ENCODE results near the gene GCLC.
A peak's percentile ranks its signal among the peaks of the same experiment; 100 is the strongest.
"Not testable (repeated sequence)": the region's sequence is repeated elsewhere in the genome, so short reads cannot be mapped to it uniquely, and the experiment has no call there.

The GCLC gene

GRCh38 chr6:53573299-53573698 lies 28.4 kb upstream of the GCLC start:
- no peaks in the 10 kb centered on the region for H3K9me3 ChIP-seq (ENCODE audit: control insufficient read depth, insufficient read depth, low read length)
- no peaks in the 10 kb centered on the region; the same call in 1 of the 2 replicates for H3K4me1 ChIP-seq (ENCODE audit: insufficient read depth, low read length)
- H3K36me3 ChIP-seq (ENCODE audit: insufficient read depth, low read length) = no peaks in the 10 kb centered on the region
- H3K9ac ChIP-seq (ENCODE audit: low read depth, low read length) = peak overlapping the region; percentile 28; the same call in 1 of the 2 replicates

GRCh38 chr6:53572379-53572778 lies 27.5 kb upstream of the GCLC start:
- not testable (repeated sequence) for H3K36me3 ChIP-seq (ENCODE audit: insufficient read depth, low read length); H3K9me3 ChIP-seq (ENCODE audit: control insufficient read depth, insufficient read depth, low read length); H3K4me1 ChIP-seq (ENCODE audit: insufficient read depth, low read length); H3K9ac ChIP-seq (ENCODE audit: low read depth, low read length)

- Histone ChIP-seq H3K9me3 (ENCODE audit: control insufficient read depth, insufficient read depth, low read length) (no peaks in the 10 kb centered on the region), H3K4me1 (ENCODE audit: insufficient read depth, low read length) (no peaks in the 10 kb centered on the region; the same call in 1 of the 2 replicates), H3K36me3 (ENCODE audit: insufficient read depth, low read length) (no peaks in the 10 kb centered on the region), H3K9ac (ENCODE audit: low read depth, low read length) (no peak overlapping the region)
Observed at GRCh38 chr6:53568776-53569616, 24.1 kb upstream of the GCLC start.

- Histone ChIP-seq H3K9ac (ENCODE audit: low read depth, low read length) (no peak overlapping the region), H3K4me1 (ENCODE audit: insufficient read depth, low read length) (no peaks in the 10 kb centered on the region), H3K36me3 (ENCODE audit: insufficient read depth, low read length) (no peaks in the 10 kb centered on the region), H3K9me3 (ENCODE audit: control insufficient read depth, insufficient read depth, low read length) (no peaks in the 10 kb centered on the region)
Observed at GRCh38 chr6:53567701-53568100, 22.8 kb upstream of the GCLC start.

- Histone ChIP-seq H3K9me3 (ENCODE audit: control insufficient read depth, insufficient read depth, low read length) (no peaks in the 10 kb centered on the region), H3K4me1 (ENCODE audit: insufficient read depth, low read length) (no peaks in the 10 kb centered on the region), H3K9ac (ENCODE audit: low read depth, low read length) (no peak overlapping the region), H3K36me3 (ENCODE audit: insufficient read depth, low read length) (no peaks in the 10 kb centered on the region)
Observed at GRCh38 chr6:53566755-53567154, 21.9 kb upstream of the GCLC start.

- H3K36me3 ChIP-seq (ENCODE audit: insufficient read depth, low read length) = no peaks in the 10 kb centered on the region
- no peak overlapping the region for H3K9ac ChIP-seq (ENCODE audit: low read depth, low read length)
- H3K4me1 ChIP-seq (ENCODE audit: insufficient read depth, low read length) = no peaks in the 10 kb centered on the region
- H3K9me3 ChIP-seq (ENCODE audit: control insufficient read depth, insufficient read depth, low read length) = peaks cover 7% of the 10 kb centered on the region; the same call in 1 of the 2 replicates
Observed at GRCh38 chr6:53565886-53566285, 21.0 kb upstream of the GCLC start.

- Histone ChIP-seq H3K36me3 (ENCODE audit: insufficient read depth, low read length) (no peaks in the 10 kb centered on the region), H3K4me1 (ENCODE audit: insufficient read depth, low read length) (no peaks in the 10 kb centered on the region), H3K9me3 (ENCODE audit: control insufficient read depth, insufficient read depth, low read length) (peaks cover 15% of the 10 kb centered on the region; the same call in 1 of the 2 replicates), H3K9ac (ENCODE audit: low read depth, low read length) (no peak overlapping the region)
Observed at GRCh38 chr6:53564401-53565065, 19.6 kb upstream of the GCLC start.

- no peak overlapping the region for H3K9ac ChIP-seq (ENCODE audit: low read depth, low read length)
- peaks cover 17% of the 10 kb centered on the region for H3K9me3 ChIP-seq (ENCODE audit: control insufficient read depth, insufficient read depth, low read length)
- no peaks in the 10 kb centered on the region for H3K4me1 ChIP-seq (ENCODE audit: insufficient read depth, low read length)
- no peaks in the 10 kb centered on the region for H3K36me3 ChIP-seq (ENCODE audit: insufficient read depth, low read length)
Observed at GRCh38 chr6:53556986-53557715, 12.2 kb upstream of the GCLC start.

- not testable (repeated sequence) for H3K9me3 ChIP-seq (ENCODE audit: control insufficient read depth, insufficient read depth, low read length); H3K9ac ChIP-seq (ENCODE audit: low read depth, low read length); H3K4me1 ChIP-seq (ENCODE audit: insufficient read depth, low read length); H3K36me3 ChIP-seq (ENCODE audit: insufficient read depth, low read length)
Observed at GRCh38 chr6:53553600-53553999, 8.7 kb upstream of the GCLC start.

- not testable (repeated sequence) for H3K36me3 ChIP-seq (ENCODE audit: insufficient read depth, low read length); H3K4me1 ChIP-seq (ENCODE audit: insufficient read depth, low read length); H3K9ac ChIP-seq (ENCODE audit: low read depth, low read length); H3K9me3 ChIP-seq (ENCODE audit: control insufficient read depth, insufficient read depth, low read length)
Observed at GRCh38 chr6:53551681-53552080, 6.8 kb upstream of the GCLC start.

GRCh38 chr6:53547811-53548496 lies 3.1 kb upstream of the GCLC start:
- Histone ChIP-seq H3K4me1 (ENCODE audit: insufficient read depth, low read length) (peaks cover 4% of the 10 kb centered on the region; the same call in 1 of the 2 replicates), H3K9ac (ENCODE audit: low read depth, low read length) (peak overlapping the region; percentile 60), H3K9me3 (ENCODE audit: control insufficient read depth, insufficient read depth, low read length) (no peaks in the 10 kb centered on the region), H3K36me3 (ENCODE audit: insufficient read depth, low read length) (no peaks in the 10 kb centered on the region)

- H3K36me3 ChIP-seq (ENCODE audit: insufficient read depth, low read length) = no peaks in the 10 kb centered on the region
- H3K4me1 ChIP-seq (ENCODE audit: insufficient read depth, low read length) = peaks cover 6% of the 10 kb centered on the region
- H3K9ac ChIP-seq (ENCODE audit: low read depth, low read length) = peak overlapping the region; percentile 60
- no peaks in the 10 kb centered on the region for H3K9me3 ChIP-seq (ENCODE audit: control insufficient read depth, insufficient read depth, low read length)
Observed at GRCh38 chr6:53547166-53547810, 2.4 kb upstream of the GCLC start.

GRCh38 chr6:53546281-53546680 lies 1.4 kb upstream of the GCLC start:
- no peaks in the 10 kb centered on the region for H3K36me3 ChIP-seq (ENCODE audit: insufficient read depth, low read length)
- peaks cover 6% of the 10 kb centered on the region for H3K4me1 ChIP-seq (ENCODE audit: insufficient read depth, low read length)
- no peaks in the 10 kb centered on the region for H3K9me3 ChIP-seq (ENCODE audit: control insufficient read depth, insufficient read depth, low read length)
- H3K9ac ChIP-seq (ENCODE audit: low read depth, low read length) = no peak overlapping the region

GRCh38 chr6:53544217-53544469 lies 758 bp downstream of the GCLC start:
- Histone ChIP-seq H3K9me3 (ENCODE audit: control insufficient read depth, insufficient read depth, low read length) (no peaks in the 10 kb centered on the region), H3K9ac (ENCODE audit: low read depth, low read length) (peak overlapping the region; percentile 91), H3K36me3 (ENCODE audit: insufficient read depth, low read length) (no peaks in the 10 kb centered on the region), H3K4me1 (ENCODE audit: insufficient read depth, low read length) (peaks cover 6% of the 10 kb centered on the region)
